Dermis lymphatic vessel endothelial cell (primary cell): ENCODE results near the gene NASP. TPM values are rescaled to one million over a fixed set of nuclear protein-coding genes. Genes with fewer than 3 reads are reported as not detected.

ENCODE experiments used
- total RNA-seq: library from RNA; depleted of rRNA; stranded (reverse); fragments of >200 nt; gene quantifications from 2 replicates; pipeline ENCODE4 v1.2.1, GENCODE V29; 2014

The NASP gene, protein sequence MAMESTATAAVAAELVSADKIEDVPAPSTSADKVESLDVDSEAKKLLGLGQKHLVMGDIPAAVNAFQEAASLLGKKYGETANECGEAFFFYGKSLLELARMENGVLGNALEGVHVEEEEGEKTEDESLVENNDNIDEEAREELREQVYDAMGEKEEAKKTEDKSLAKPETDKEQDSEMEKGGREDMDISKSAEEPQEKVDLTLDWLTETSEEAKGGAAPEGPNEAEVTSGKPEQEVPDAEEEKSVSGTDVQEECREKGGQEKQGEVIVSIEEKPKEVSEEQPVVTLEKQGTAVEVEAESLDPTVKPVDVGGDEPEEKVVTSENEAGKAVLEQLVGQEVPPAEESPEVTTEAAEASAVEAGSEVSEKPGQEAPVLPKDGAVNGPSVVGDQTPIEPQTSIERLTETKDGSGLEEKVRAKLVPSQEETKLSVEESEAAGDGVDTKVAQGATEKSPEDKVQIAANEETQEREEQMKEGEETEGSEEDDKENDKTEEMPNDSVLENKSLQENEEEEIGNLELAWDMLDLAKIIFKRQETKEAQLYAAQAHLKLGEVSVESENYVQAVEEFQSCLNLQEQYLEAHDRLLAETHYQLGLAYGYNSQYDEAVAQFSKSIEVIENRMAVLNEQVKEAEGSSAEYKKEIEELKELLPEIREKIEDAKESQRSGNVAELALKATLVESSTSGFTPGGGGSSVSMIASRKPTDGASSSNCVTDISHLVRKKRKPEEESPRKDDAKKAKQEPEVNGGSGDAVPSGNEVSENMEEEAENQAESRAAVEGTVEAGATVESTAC
- 64.8 and 78.0 TPM in 2 replicates for total RNA-seq

DNA sequence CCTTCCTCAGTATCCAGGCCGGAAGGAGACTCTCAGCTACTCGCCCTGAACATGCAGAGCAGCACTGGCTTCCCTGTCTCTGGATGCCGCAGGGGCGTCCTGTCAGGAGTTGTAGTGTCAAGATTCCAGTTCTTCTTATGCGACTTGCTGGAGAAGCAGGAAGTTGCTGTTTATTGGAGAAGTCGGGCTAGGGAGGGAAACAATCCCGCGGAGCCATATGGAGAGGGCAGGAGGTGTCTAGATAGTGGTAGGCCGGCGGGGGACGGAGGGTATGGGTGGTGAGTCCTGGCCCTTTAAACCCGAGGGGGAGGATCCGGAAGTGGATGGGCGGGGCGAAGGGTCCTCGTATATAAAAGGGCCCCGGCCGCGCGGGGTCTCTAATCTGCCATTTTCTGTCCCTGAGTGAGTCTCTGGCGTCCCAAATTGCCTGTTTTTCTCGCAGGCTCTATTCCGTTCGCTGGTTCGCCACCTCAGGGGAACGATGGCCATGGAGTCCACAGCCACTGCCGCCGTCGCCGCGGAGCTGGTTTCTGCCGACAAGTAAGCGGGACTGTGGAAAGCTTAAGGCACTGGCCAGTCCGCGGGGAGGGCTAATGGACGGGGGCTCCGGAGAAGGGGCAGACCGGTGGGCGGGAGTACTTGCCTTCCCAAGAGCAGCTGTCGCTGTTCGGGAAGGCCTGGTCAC lies at the start of gene NASP:
Gene NASP, plus strand, starts transcription at position 376 of the 685 bp plus-strand sequence. Its CDS starts 106 bp downstream, at position 482.

DNA sequence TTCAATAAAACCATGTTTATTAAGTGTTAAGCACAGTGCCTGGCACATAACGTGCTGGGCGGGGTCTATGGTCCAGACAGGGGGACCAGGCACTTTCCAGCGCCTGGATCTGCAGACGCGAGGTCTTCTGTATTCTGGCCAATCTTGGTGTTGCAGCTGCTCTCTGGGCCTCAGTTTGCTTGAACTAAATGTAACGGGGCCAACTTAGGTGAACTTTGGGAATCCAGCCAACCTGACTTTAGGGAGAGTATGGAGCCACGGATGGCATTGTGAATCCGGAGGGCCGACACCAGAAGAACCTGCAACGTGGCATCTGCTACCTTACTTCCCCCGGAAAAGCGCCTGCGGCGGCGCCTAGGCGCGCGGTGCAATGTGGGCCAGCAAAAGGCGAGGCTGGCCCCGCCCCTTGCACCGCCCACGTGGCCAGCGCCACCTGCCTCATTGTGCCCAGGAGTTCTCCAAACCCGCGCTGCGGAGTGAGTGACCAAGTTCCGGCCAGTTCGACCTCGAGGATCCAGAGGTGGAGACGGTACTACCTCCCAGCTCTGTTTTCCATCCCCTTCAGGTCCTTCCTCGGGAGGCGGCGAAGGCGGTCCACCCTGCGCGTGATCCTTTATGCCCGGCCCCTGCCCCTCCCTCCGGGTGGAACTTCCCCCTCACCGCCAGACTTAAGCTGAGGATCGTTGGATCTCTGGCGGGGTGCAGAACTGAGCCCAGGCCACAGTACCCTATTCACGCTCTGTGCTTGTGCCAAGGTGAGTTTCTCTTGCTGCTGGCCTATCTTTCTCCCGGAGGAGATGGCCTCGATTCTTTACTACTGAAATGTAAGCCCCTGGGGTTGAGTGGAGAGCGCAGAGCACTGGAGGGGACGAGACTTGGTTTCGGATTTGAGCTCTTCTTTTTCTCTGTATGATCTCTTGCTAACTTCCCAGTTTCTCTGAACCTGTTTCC lies 33.2 kb upstream of the NASP start, which contains the start of gene AKR1A1:
Gene AKR1A1, plus strand, starts transcription at position 426 of the 951 bp plus-strand sequence. CDS start 10,969 bp downstream, outside the sequence.

DNA sequence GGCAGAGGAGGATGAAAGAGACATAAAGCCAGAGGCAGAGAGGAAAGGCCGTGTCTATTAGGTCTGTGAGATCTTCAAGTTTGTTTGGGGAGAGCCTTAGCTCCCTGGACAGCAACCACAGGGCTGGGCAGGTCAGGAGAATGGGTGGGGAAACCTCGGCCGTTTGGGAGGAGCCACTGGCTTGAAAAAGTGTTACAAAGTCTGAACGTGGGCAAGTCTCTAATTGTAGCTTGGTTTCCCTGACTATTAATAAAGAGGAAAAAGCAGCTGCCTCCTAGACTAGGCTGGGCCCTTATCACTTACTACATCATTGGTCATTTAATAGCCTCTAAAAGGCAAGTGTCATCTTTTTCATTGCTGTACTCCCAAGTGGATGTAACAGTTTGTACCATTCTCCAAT lies 40.1 kb downstream of the NASP start, which contains the start of gene CCDC17:
Gene CCDC17, minus strand, starts transcription at position 83 of the 400 bp plus-strand sequence. CDS start 145 bp downstream, outside the sequence.

Other genes with a start within 250 kb of the NASP start
- gene TOE1, start 243.9 kb upstream of the NASP start, total RNA-seq: 15.3 and 15.7 TPM in 2 replicates
- gene MUTYH, start 243.6 kb upstream of the NASP start, total RNA-seq: 7.4 and 12.3 TPM in 2 replicates
- gene TESK2, start 92.9 kb upstream of the NASP start, total RNA-seq: 5.3 and 5.6 TPM in 2 replicates
- 0.22 and 0.26 TPM in 2 replicates for gene CCDC163, start 84.0 kb upstream of the NASP start, total RNA-seq
- 0.87 and 1.1 TPM in 2 replicates for gene MMACHC, start 83.7 kb upstream of the NASP start, total RNA-seq
- 667 and 813 TPM in 2 replicates for gene PRDX1, start 62.2 kb upstream of the NASP start, total RNA-seq
- gene AKR1A1, start 33.2 kb upstream of the NASP start, total RNA-seq: 180 and 198 TPM in 2 replicates
- gene CCDC17, start 40.0 kb downstream of the NASP start, total RNA-seq: 0.87 and 0.95 TPM in 2 replicates
- gene GPBP1L1, start 102.5 kb downstream of the NASP start, total RNA-seq: 90.9 and 104 TPM in 2 replicates
- gene TMEM69, start 104.1 kb downstream of the NASP start, total RNA-seq: 12.7 and 15.2 TPM in 2 replicates
- gene IPP, start 166.6 kb downstream of the NASP start, total RNA-seq: 5.6 and 8.3 TPM in 2 replicates
- 8.4 and 8.6 TPM in 2 replicates for gene MAST2, start 219.6 kb downstream of the NASP start, total RNA-seq